Activated T-cell treated with anti-CD3 and anti-CD28 coated beads, Interleukin-2, amount 50 U/mL, for 72 hours (primary cell): ENCODE data around the gene ZFP36L2. TPM values are rescaled to one million over a fixed set of nuclear protein-coding genes. Genes with fewer than 3 reads are reported as not detected.

Experiments
- ATAC-seq, 2 donors: fragments of 150-1000 bp; cut with Tn5 transposase; replicated peaks in 1 of 2; 2 replicates each; pipeline ENCODE4 v1.10.0; 2021; ENCODE audit warnings: moderate library complexity in 2 of 2, mild to moderate bottlenecking in 1 of 2
- DNase-seq, 2 donors: peaks; one replicate each; pipeline ENCODE4 v3.0.0; 2021 to 2022; ENCODE audit warnings: mixed read lengths in 1 of 2
- H3K27ac Mint-ChIP-seq: one replicate; pipeline ENCODE4 v1.8.0; 2022; ENCODE audit warnings: mild to moderate bottlenecking, moderate library complexity, mixed read lengths
- H3K27me3 Mint-ChIP-seq: one replicate; pipeline ENCODE4 v1.8.0; 2022; ENCODE audit warnings: low read depth, mixed read lengths
- H3K36me3 Mint-ChIP-seq, 2 donors: one replicate each; pipeline ENCODE4 v1.8.0; 2022; ENCODE audit warnings: mixed read lengths in 2 of 2, mild to moderate bottlenecking in 1 of 2; ENCODE audit not compliant: insufficient read depth in 2 of 2
- H3K4me1 Mint-ChIP-seq: one replicate; pipeline ENCODE4 v1.8.0; 2022; ENCODE audit warnings: low read depth, mixed read lengths
- H3K4me3 Mint-ChIP-seq, 2 donors: one replicate each; pipeline ENCODE4 v1.8.0; 2022; ENCODE audit warnings: mild to moderate bottlenecking in 2 of 2, mixed read lengths in 2 of 2, moderate library complexity in 2 of 2
- H3K9me3 Mint-ChIP-seq, 2 donors: one replicate each; pipeline ENCODE4 v1.8.0; 2022; ENCODE audit warnings: mixed read lengths in 2 of 2
- total RNA-seq, 2 donors: library from RNA; stranded (reverse); gene quantifications; one replicate each; pipeline ENCODE4 v1.2.3, GENCODE V29; 2022

ZFP36L2 gene
- total RNA-seq, 2 donors from 2014 or later: 70.8 to 86.4 TPM

DNA sequence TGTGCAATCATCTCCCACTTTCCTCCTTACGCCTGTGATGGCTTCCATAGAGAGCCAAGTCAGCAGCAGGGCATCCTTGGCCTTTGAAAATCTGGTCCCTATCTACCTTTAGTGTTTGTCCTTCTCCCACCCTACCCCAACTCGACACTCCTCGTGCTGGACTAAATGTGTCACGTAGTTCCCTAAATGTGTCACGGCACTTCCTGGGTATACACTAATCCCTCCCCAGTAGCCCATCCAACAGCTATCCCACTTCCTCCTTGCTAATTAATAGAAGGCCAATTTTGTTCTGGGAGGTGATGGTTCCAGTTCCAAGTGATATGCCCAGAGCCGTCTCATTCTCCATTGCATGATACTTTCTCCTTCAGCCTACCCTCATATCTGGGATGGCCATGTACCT is 36.5 kb upstream of the ZFP36L2 start:
- ATAC-seq: no peak
- H3K27ac Mint-ChIP-seq: no peak overlapping the region

DNA sequence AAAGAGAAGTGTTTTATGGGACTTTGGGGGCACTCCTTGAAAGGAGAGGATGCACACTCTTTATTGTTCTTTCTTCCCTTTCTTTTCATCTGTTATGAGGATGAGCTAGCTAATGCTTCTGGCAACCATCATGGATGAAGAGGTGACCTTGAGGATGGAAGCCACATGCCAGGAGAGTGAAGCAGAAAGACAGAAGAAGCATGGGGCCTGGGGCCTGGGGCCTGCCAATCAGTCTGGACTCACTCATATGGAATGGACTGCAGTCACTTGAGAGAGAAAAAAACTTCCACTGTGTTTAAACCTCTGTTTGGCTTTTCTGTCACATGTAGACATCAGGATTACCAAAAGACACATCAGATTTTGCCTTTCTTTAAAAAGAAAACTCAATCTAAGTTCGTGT is 35.8 kb upstream of the ZFP36L2 start:
- Mint-ChIP-seq H3K4me3 (no peak overlapping the region), H3K4me1 (peaks cover 5% of the 10 kb centered on the region), H3K27ac (no peak overlapping the region), H3K36me3 (no peaks in the 10 kb centered on the region), H3K9me3 (no peaks in the 10 kb centered on the region), H3K27me3 (no peaks in the 10 kb centered on the region)
- no peak for DNase-seq
- ATAC-seq: no peak

More for the DNA sequence above, 36.5 kb upstream of the ZFP36L2 start:
- H3K9me3 Mint-ChIP-seq: no peaks in the 10 kb centered on the region
- no peak overlapping the region for H3K4me3 Mint-ChIP-seq
- no peak for DNase-seq
- H3K36me3 Mint-ChIP-seq: no peaks in the 10 kb centered on the region
- H3K27me3 Mint-ChIP-seq: no peaks in the 10 kb centered on the region
- peaks cover 5% of the 10 kb centered on the region for H3K4me1 Mint-ChIP-seq

DNA sequence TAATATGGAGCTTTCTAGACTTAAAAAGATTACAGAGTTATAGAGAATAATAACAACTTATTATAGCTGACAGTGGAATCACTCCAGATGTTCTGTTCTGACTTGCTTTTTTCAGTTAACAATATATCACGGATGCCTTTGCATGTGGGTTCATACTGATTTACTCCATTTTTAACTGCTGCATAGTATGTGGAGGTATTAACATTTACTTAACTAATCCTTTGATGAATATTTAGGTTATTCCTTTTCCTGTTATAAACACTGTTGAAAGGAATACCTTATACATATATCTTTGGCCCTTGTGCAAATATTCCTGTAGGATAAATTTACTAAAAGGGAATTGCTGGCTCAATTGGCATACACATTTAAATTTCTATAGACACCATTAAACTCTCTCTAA is 33.1 kb upstream of the ZFP36L2 start:
- Mint-ChIP-seq H3K4me1 (peaks cover 5% of the 10 kb centered on the region), H3K9me3 (no peaks in the 10 kb centered on the region), H3K4me3 (no peak overlapping the region), H3K27ac (no peak overlapping the region), H3K36me3 (no peaks in the 10 kb centered on the region), H3K27me3 (no peaks in the 10 kb centered on the region)
- DNase-seq (no peak), ATAC-seq (no peak)

DNA sequence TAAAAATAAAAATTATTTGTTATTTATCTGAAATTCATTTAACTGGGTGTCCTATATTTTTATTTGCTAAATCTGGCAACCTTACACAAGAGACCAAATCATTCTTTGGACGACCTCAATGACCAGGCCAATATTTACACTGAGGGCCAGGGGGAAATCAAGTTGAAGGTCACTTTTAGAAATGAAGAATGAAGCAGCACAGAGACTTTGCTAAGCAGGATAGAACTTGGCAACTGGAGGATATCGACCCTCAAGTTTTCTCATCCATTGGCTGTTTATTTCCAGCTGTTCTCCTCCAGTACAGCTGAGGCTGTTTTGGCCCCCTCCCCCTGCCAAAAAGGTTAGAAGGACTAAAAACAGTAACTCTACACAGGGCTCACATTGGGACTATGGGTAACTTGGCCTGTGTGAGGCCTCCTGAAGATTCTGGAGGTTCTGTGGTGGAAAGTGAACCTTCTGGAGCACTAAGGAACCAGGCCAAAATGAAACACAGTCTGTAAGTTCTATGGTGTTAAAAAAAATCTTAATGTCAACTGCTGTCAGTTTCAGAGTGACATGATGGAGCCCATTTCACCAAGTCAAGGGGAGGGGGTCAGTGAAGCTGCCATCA is 32.2 kb upstream of the ZFP36L2 start:
- Mint-ChIP-seq H3K36me3 (no peaks in the 10 kb centered on the region), H3K27ac (peak overlapping the region; percentile 68), H3K9me3 (no peaks in the 10 kb centered on the region), H3K4me3 (no peak overlapping the region), H3K4me1 (peaks cover 5% of the 10 kb centered on the region), H3K27me3 (no peaks in the 10 kb centered on the region)
- no peak for DNase-seq
- no peak for ATAC-seq

- no peaks in the 10 kb centered on the region for H3K4me1 Mint-ChIP-seq
- ATAC-seq: no peak
- no peak overlapping the region for H3K4me3 Mint-ChIP-seq
- DNase-seq: no peak
- H3K36me3 Mint-ChIP-seq: no peaks in the 10 kb centered on the region
- H3K27me3 Mint-ChIP-seq: no peaks in the 10 kb centered on the region
- no peak overlapping the region for H3K27ac Mint-ChIP-seq
- H3K9me3 Mint-ChIP-seq: no peaks in the 10 kb centered on the region
Measured at GRCh38 chr2:43255296-43255910, 29.0 kb upstream of the ZFP36L2 start.

DNA sequence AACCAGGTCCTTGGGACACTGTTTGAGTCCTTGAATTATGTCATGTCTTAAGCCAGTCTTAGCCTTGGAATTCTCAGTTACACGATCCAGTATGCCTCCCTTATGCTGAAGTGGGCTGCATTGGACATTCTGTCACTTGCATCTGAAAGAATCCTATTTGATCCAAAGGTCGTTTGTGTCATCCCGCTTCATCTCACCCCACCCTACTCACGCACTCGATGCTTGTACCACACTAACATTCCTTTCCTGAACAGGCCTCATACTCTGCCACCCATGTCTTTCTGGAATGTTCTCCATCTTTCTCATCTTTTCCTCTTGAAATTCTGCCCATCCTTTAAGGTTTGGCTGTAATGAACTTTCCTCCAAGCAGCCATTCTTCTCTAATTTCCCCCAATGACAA is 27.9 kb upstream of the ZFP36L2 start:
- ATAC-seq (no peak), DNase-seq (no peak)
- H3K4me1 Mint-ChIP-seq: no peaks in the 10 kb centered on the region
- no peaks in the 10 kb centered on the region for H3K27me3 Mint-ChIP-seq
- H3K36me3 Mint-ChIP-seq: no peaks in the 10 kb centered on the region
- H3K27ac Mint-ChIP-seq: no peak overlapping the region
- H3K9me3 Mint-ChIP-seq: no peaks in the 10 kb centered on the region
- H3K4me3 Mint-ChIP-seq: no peak overlapping the region

- Mint-ChIP-seq H3K4me3 (no peak overlapping the region), H3K9me3 (no peaks in the 10 kb centered on the region), H3K4me1 (no peaks in the 10 kb centered on the region), H3K27me3 (no peaks in the 10 kb centered on the region), H3K36me3 (peaks cover 0 to 3% of the 10 kb centered on the region in 2 donors), H3K27ac (no peak overlapping the region)
- no peak for ATAC-seq
- DNase-seq: no peak
Measured at GRCh38 chr2:43251171-43251731, 24.8 kb upstream of the ZFP36L2 start.

GRCh38 chr2:43250015-43250414 is 23.6 kb upstream of the ZFP36L2 start:
- ATAC-seq (no peak), DNase-seq (no peak)
- H3K27me3 Mint-ChIP-seq: no peaks in the 10 kb centered on the region
- no peak overlapping the region for H3K4me3 Mint-ChIP-seq
- H3K27ac Mint-ChIP-seq: no peak overlapping the region
- H3K9me3 Mint-ChIP-seq: no peaks in the 10 kb centered on the region
- peaks cover 0 to 3% of the 10 kb centered on the region in 2 donors for H3K36me3 Mint-ChIP-seq
- H3K4me1 Mint-ChIP-seq: no peaks in the 10 kb centered on the region

DNA sequence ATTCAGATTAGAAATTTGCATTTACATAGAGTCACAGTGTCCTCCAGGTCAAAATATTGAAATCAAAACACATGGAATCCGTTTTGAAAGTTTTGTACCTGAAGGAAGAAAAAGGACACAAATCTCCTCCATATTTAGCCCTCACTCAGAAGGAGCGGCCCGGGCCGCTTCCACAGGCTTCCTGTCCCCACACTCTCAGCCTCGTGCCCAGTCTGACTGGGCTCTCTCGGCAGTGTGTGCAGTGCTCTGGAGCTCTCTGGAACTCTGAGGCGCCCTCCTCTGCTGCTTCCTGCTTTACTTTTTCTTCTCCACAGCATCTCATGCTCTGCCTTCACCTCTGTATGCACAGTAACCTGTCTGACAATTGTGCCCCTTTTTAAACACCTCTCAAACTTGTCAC is 22.2 kb upstream of the ZFP36L2 start:
- no peak for ATAC-seq
- Mint-ChIP-seq H3K36me3 (peaks cover 0 to 4% of the 10 kb centered on the region in 2 donors), H3K27ac (no peak overlapping the region), H3K9me3 (no peaks in the 10 kb centered on the region), H3K4me1 (no peaks in the 10 kb centered on the region), H3K27me3 (no peaks in the 10 kb centered on the region), H3K4me3 (no peak overlapping the region)
- DNase-seq: no peak

- no peaks in the 10 kb centered on the region for H3K27me3 Mint-ChIP-seq
- no peak overlapping the region for H3K4me3 Mint-ChIP-seq
- DNase-seq (no peak), ATAC-seq (no peak)
- H3K4me1 Mint-ChIP-seq: no peaks in the 10 kb centered on the region
- no peaks in the 10 kb centered on the region for H3K9me3 Mint-ChIP-seq
- peaks cover 0 to 4% of the 10 kb centered on the region in 2 donors for H3K36me3 Mint-ChIP-seq
- H3K27ac Mint-ChIP-seq: peak overlapping the region; percentile 16
Measured at GRCh38 chr2:43246641-43247040, 20.2 kb upstream of the ZFP36L2 start.

GRCh38 chr2:43241558-43241957 is 15.2 kb upstream of the ZFP36L2 start:
- H3K27me3 Mint-ChIP-seq: no peaks in the 10 kb centered on the region
- no peak overlapping the region for H3K27ac Mint-ChIP-seq
- H3K4me1 Mint-ChIP-seq: peaks cover 14% of the 10 kb centered on the region
- no peak for ATAC-seq
- H3K36me3 Mint-ChIP-seq: peaks cover 0 to 1% of the 10 kb centered on the region in 2 donors
- no peak for DNase-seq
- H3K9me3 Mint-ChIP-seq: no peaks in the 10 kb centered on the region
- no peak overlapping the region for H3K4me3 Mint-ChIP-seq

GRCh38 chr2:43240766-43241150 is 14.4 kb upstream of the ZFP36L2 start:
- no peaks in the 10 kb centered on the region for H3K9me3 Mint-ChIP-seq
- H3K36me3 Mint-ChIP-seq: peaks cover 0 to 1% of the 10 kb centered on the region in 2 donors
- ATAC-seq: peak in 1 of 2 donors; percentile 23
- no peaks in the 10 kb centered on the region for H3K27me3 Mint-ChIP-seq
- H3K27ac Mint-ChIP-seq: peak overlapping the region; percentile 38
- H3K4me1 Mint-ChIP-seq: peaks cover 14% of the 10 kb centered on the region
- DNase-seq: no peak
- no peak overlapping the region for H3K4me3 Mint-ChIP-seq

GRCh38 chr2:43239981-43240765 is 13.8 kb upstream of the ZFP36L2 start:
- H3K27me3 Mint-ChIP-seq: no peaks in the 10 kb centered on the region
- ATAC-seq: peak in 1 of 2 donors; percentile 13
- no peak overlapping the region for H3K27ac Mint-ChIP-seq
- H3K36me3 Mint-ChIP-seq: peaks cover 0 to 1% of the 10 kb centered on the region in 2 donors
- no peak for DNase-seq
- H3K4me1 Mint-ChIP-seq: peaks cover 14% of the 10 kb centered on the region
- H3K4me3 Mint-ChIP-seq: no peak overlapping the region
- no peaks in the 10 kb centered on the region for H3K9me3 Mint-ChIP-seq
